ACC112 (cell line): ENCODE data around the gene DCAF16.
A peak's percentile ranks its signal among the peaks of the same experiment; 100 is the strongest.

Experiments used
- H2AFZ ChIP-seq: fragments of 200-600 bp; sonication (generic); one replicate; pipeline ENCODE4 v1.6.0; 2017; ENCODE audit warnings: antibody characterized with exemption, low read length; ENCODE audit not compliant: unreplicated experiment
- H3K27ac ChIP-seq: fragments of 200-600 bp; sonication (generic); 2 replicates; pipeline ENCODE4 v1.5.1; 2014; ENCODE audit warnings: low read depth, mild to moderate bottlenecking, antibody characterized with exemption, low read length, moderate library complexity
- H3K27me3 ChIP-seq: fragments of 200-600 bp; sonication (generic); 2 replicates; pipeline ENCODE4 v1.6.1; 2014; ENCODE audit warnings: mild to moderate bottlenecking, antibody characterized with exemption, low read length, moderate library complexity, mixed read lengths; ENCODE audit not compliant: insufficient read depth
- H3K36me3 ChIP-seq: fragments of 200-600 bp; sonication (generic); 2 replicates; pipeline ENCODE4 v1.6.1; 2016; ENCODE audit warnings: mild to moderate bottlenecking, antibody characterized with exemption, low read length, moderate library complexity, mixed read lengths; ENCODE audit not compliant: insufficient read depth
- H3K4me1 ChIP-seq: fragments of 200-600 bp; sonication (generic); one replicate; pipeline ENCODE4 v1.6.1; 2016; ENCODE audit warnings: low read length, mixed read lengths; ENCODE audit not compliant: insufficient read depth, unreplicated experiment, control insufficient read depth
- H3K4me3 ChIP-seq: fragments of 200-600 bp; sonication (generic); 2 replicates; pipeline ENCODE4 v1.5.1; 2014; ENCODE audit warnings: mild to moderate bottlenecking, low read depth, low read length
- H3K79me2 ChIP-seq: fragments of 200-600 bp; sonication (generic); one replicate; pipeline ENCODE4 v1.6.0; 2016; ENCODE audit warnings: low read length; ENCODE audit not compliant: control insufficient read depth, unreplicated experiment, insufficient read depth

The DCAF16 gene

GRCh38 chr4:17812801-17813200, 2.2 kb upstream of the DCAF16 start:
- peaks cover 95% of the 10 kb centered on the region for H3K79me2 ChIP-seq
- H3K4me1 ChIP-seq, result peaks cover 16% of the 10 kb centered on the region
- no peaks in the 10 kb centered on the region for H3K36me3 ChIP-seq
- peak overlapping the region; percentile 40 for H2AFZ ChIP-seq
- no peaks in the 10 kb centered on the region for H3K27me3 ChIP-seq
- peak overlapping the region; percentile 83 for H3K4me3 ChIP-seq
- peak overlapping the region; percentile 25; the same call in 1 of the 2 replicates for H3K27ac ChIP-seq

- Histone ChIP-seq H3K4me3 (peak overlapping the region; percentile 83), H3K27me3 (no peaks in the 10 kb centered on the region), H3K36me3 (no peaks in the 10 kb centered on the region), H2AFZ (peak overlapping the region; percentile 40), H3K27ac (peak overlapping the region; percentile 25; the same call in 1 of the 2 replicates), H3K79me2 (peaks cover 96% of the 10 kb centered on the region), H3K4me1 (peaks cover 20% of the 10 kb centered on the region)
Measured at GRCh38 chr4:17812125-17812524, 1.6 kb upstream of the DCAF16 start.

GRCh38 chr4:17811078-17811603, 584 bp upstream of the DCAF16 start:
- H3K27ac ChIP-seq, result peak overlapping the region; percentile 60
- peaks cover 23% of the 10 kb centered on the region for H3K4me1 ChIP-seq
- no peaks in the 10 kb centered on the region for H3K36me3 ChIP-seq
- peak overlapping the region; percentile 83 for H3K4me3 ChIP-seq
- peak overlapping the region; percentile 85 for H2AFZ ChIP-seq
- no peaks in the 10 kb centered on the region for H3K27me3 ChIP-seq
- H3K79me2 ChIP-seq, result peaks cover 98% of the 10 kb centered on the region

- Histone ChIP-seq H3K4me1 (peaks cover 21% of the 10 kb centered on the region), H3K36me3 (no peaks in the 10 kb centered on the region; the same call in 1 of the 2 replicates), H2AFZ (no peak overlapping the region), H3K27me3 (no peaks in the 10 kb centered on the region), H3K4me3 (peak overlapping the region; percentile 83), H3K79me2 (peaks cover 96% of the 10 kb centered on the region), H3K27ac (peak overlapping the region; percentile 76)
Measured at GRCh38 chr4:17809667-17810066, 890 bp downstream of the DCAF16 start.

- H3K27ac ChIP-seq, result no peak overlapping the region
- H3K79me2 ChIP-seq, result peaks cover 87% of the 10 kb centered on the region
- peaks cover 14% of the 10 kb centered on the region for H3K4me1 ChIP-seq
- peak overlapping the region; percentile 83 for H3K4me3 ChIP-seq
- peaks cover 13% of the 10 kb centered on the region for H3K36me3 ChIP-seq
- H3K27me3 ChIP-seq, result no peaks in the 10 kb centered on the region
- H2AFZ ChIP-seq, result peak overlapping the region; percentile 21
Measured at GRCh38 chr4:17807446-17807845, 3.1 kb downstream of the DCAF16 start.

GRCh38 chr4:17805580-17806155, 4.9 kb downstream of the DCAF16 start:
- Histone ChIP-seq H3K27me3 (no peaks in the 10 kb centered on the region), H2AFZ (no peak overlapping the region), H3K27ac (no peak overlapping the region), H3K36me3 (peaks cover 19% of the 10 kb centered on the region), H3K4me3 (no peak overlapping the region), H3K79me2 (peaks cover 70% of the 10 kb centered on the region), H3K4me1 (peaks cover 14% of the 10 kb centered on the region)

GRCh38 chr4:17797808-17798207, 12.7 kb downstream of the DCAF16 start:
- Histone ChIP-seq H3K36me3 (peaks cover 12% of the 10 kb centered on the region; the same call in 1 of the 2 replicates), H3K4me3 (no peak overlapping the region), H3K27me3 (no peaks in the 10 kb centered on the region), H3K79me2 (no peaks in the 10 kb centered on the region), H3K27ac (no peak overlapping the region), H3K4me1 (no peaks in the 10 kb centered on the region), H2AFZ (no peak overlapping the region)

- Histone ChIP-seq H2AFZ (no peak overlapping the region), H3K79me2 (no peaks in the 10 kb centered on the region), H3K4me3 (no peak overlapping the region), H3K36me3 (no peaks in the 10 kb centered on the region; the same call in 1 of the 2 replicates), H3K27ac (no peak overlapping the region), H3K4me1 (no peaks in the 10 kb centered on the region), H3K27me3 (no peaks in the 10 kb centered on the region)
Measured at GRCh38 chr4:17794730-17795129, 15.8 kb downstream of the DCAF16 start.

GRCh38 chr4:17788956-17789355, 21.6 kb downstream of the DCAF16 start:
- Histone ChIP-seq H3K4me1 (peaks cover 13% of the 10 kb centered on the region), H3K36me3 (no peaks in the 10 kb centered on the region; the same call in 1 of the 2 replicates), H3K4me3 (no peak overlapping the region), H3K27ac (no peak overlapping the region), H2AFZ (no peak overlapping the region), H3K27me3 (no peaks in the 10 kb centered on the region), H3K79me2 (no peaks in the 10 kb centered on the region)

GRCh38 chr4:17787315-17787714, 23.2 kb downstream of the DCAF16 start:
- Histone ChIP-seq H3K36me3 (no peaks in the 10 kb centered on the region; the same call in 1 of the 2 replicates), H3K27me3 (0 out of 2 replicates have a peak, but pooled peaks cover 4% of the 10 kb centered on the region), H3K27ac (no peak overlapping the region), H3K4me3 (no peak overlapping the region), H3K4me1 (peaks cover 13% of the 10 kb centered on the region), H2AFZ (no peak overlapping the region), H3K79me2 (no peaks in the 10 kb centered on the region)

- H2AFZ ChIP-seq, result no peak overlapping the region
- no peak overlapping the region for H3K4me3 ChIP-seq
- H3K27ac ChIP-seq, result no peak overlapping the region
Measured at GRCh38 chr4:17786567-17786966, 24.0 kb downstream of the DCAF16 start.

More at GRCh38 chr4:17786567-17786966, 24.0 kb downstream of the DCAF16 start:
- Histone ChIP-seq H3K27me3 (peaks cover 11% of the 10 kb centered on the region; the same call in 1 of the 2 replicates), H3K79me2 (no peaks in the 10 kb centered on the region), H3K36me3 (no peaks in the 10 kb centered on the region; the same call in 1 of the 2 replicates), H3K4me1 (peaks cover 13% of the 10 kb centered on the region)
